Ovary (tissue), 9 donors: ENCODE results near the gene BLOC1S3. TPM values are rescaled to one million over a fixed set of nuclear protein-coding genes. Genes with fewer than 3 reads are reported as not detected.

Experiments used
- DNase-seq, 5 donors: peaks; one replicate each; pipeline ENCODE4 v3.0.0-alpha.2; 2019 to 2020
- H3K27ac ChIP-seq, 2 donors: fragments of 200-600 bp; one replicate each; pipeline versions ENCODE4 v1.5.1 to v1.8.0; 2019 to 2022
- H3K27me3 ChIP-seq: fragments of 200-600 bp; one replicate; pipeline ENCODE4 v1.8.0; 2022
- H3K36me3 ChIP-seq: fragments of 200-600 bp; sonication (generic); one replicate; pipeline ENCODE4 v1.5.1; 2019
- H3K4me1 ChIP-seq: one replicate; pipeline ENCODE4 v1.8.1; 2013; ENCODE audit warnings: mild to moderate bottlenecking, moderate library complexity; ENCODE audit not compliant: insufficient read depth
- H3K4me3 ChIP-seq: fragments of 200-600 bp; sonication (generic); one replicate; pipeline ENCODE4 v1.5.1; 2017
- H3K9me3 ChIP-seq, 2 donors: fragments of 200-600 bp in 1 of 2; sonication (generic) in 1 of 2; one replicate each; pipeline versions ENCODE4 v1.5.1 to v1.8.1; 2013 to 2019; ENCODE audit warnings: mild to moderate bottlenecking in 1 of 2, moderate library complexity in 1 of 2
- EP300 ChIP-seq: sonication (generic); formaldehyde crosslinking; IDR thresholded peaks from one replicate; pipeline ENCODE4 v1.6.1; 2017; ENCODE audit warnings: antibody characterized with exemption
- POLR2A ChIP-seq: fragments of 450-650 bp; IDR thresholded peaks from one replicate; pipeline ENCODE4 v1.6.1; 2017; ENCODE audit warnings: antibody characterized with exemption, mild to moderate bottlenecking, moderate library complexity
- WGBS, 3 donors: extraction: QIAGEN DNeasy Blood & Tissue Kit in 1 of 3; methylation state at CpG; one replicate each; pipeline versions ENCODE4 v1.1.5 to v1.1.7; 2013 to 2017; 5-methylcytosine and 5-hydroxymethylcytosine counted together
- intact Hi-C, 4 donors: fragments of 100-400 bp; cut with DNase I; formaldehyde crosslinking; loops; one replicate each; pipeline versions ENCODE4 v1.11.0 to v1.15.1; 2022 to 2023
- polyA plus RNA-seq, 2 donors: library from polyadenylated mRNA; stranded (reverse); fragments of 200-250 nt in 1 of 2; fragments of 350-450 nt in 1 of 2; fragmentation: Illumina TruSeq in 1 of 2; extraction: RNeasy Lipid Tissue Mini Kit (QIAGEN cat#74804) in 1 of 2; gene quantifications; one replicate each; pipeline ENCODE4 v1.2.3, GENCODE V29; 2013 to 2014
- total RNA-seq, 7 donors: library from RNA; depleted of rRNA in 2 of 7; stranded (reverse); fragments of >200 nt in 2 of 7; fragmentation: NEBNext Ultra II Directional in 3 of 7; extraction: Animal tissue kit (Norgen Biotek cat#: 25700) in 3 of 7; gene quantifications; one replicate each; pipeline versions ENCODE4 v1.1.0 to v1.2.4, GENCODE V29; 2016 to 2023
- TF ChIP-seq, protein P1 (sequence below), 3 donors: fragments of 450-650 bp in 2 of 3; fragments of 200-600 bp in 1 of 3; IDR thresholded peaks; one replicate each; pipeline versions ENCODE4 v1.5.1 to v1.8.0; 2016 to 2022; ENCODE audit warnings: antibody characterized with exemption in 3 of 3, mild to moderate bottlenecking in 1 of 3
- donor health status: DM: no; HTN: no; CAD: no; lungs with moderate emphysema.
- donor health status: DM: no; HTN: no; CAD: no.
- donor health status: Bipolar disorder and iron deficiency.
- donor health status: DM: yes; HTN: yes; CAD: no.
- donor health status: DM: no; HTN: no; CAD: no.
- donor health status: DM: yes; HTN: yes; CAD: no.

The BLOC1S3 gene
- total and polyA plus RNA-seq, 9 donors: 4.1 to 12.6 (median 11.3) TPM

DNA sequence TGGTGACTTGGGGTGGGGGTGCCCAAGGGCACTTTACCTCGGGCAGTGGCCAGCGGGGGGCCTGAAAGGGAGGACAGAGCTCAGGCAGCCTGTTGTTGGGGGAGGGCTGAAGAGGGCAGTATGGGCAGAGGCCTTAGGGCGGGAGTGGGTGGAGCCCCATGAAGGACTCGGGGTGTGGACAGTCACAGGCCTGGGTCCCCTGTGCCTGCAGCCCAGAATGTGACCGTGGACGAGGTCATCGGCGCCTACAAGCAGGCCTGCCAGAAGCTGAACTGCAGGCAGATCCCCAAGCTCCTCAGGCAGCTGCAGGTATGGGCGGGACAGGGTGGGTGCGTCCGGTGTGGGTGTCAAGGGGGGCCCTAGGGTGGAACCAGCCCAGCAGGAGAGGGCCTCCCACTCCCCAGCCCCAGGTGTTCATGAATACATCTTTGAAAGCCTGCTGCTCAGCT is 40.3 kb upstream of the BLOC1S3 start:
- TF ChIP-seq, protein P1, sequence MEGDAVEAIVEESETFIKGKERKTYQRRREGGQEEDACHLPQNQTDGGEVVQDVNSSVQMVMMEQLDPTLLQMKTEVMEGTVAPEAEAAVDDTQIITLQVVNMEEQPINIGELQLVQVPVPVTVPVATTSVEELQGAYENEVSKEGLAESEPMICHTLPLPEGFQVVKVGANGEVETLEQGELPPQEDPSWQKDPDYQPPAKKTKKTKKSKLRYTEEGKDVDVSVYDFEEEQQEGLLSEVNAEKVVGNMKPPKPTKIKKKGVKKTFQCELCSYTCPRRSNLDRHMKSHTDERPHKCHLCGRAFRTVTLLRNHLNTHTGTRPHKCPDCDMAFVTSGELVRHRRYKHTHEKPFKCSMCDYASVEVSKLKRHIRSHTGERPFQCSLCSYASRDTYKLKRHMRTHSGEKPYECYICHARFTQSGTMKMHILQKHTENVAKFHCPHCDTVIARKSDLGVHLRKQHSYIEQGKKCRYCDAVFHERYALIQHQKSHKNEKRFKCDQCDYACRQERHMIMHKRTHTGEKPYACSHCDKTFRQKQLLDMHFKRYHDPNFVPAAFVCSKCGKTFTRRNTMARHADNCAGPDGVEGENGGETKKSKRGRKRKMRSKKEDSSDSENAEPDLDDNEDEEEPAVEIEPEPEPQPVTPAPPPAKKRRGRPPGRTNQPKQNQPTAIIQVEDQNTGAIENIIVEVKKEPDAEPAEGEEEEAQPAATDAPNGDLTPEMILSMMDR (IDR thresholded peaks at IDR 0.05): no peak
- TF ChIP-seq POLR2A (no peak), EP300 (no peak)
- H3K27ac ChIP-seq: no peak overlapping the region
- WGBS, 3 donors: 84 to 86% (median 84%) methylated on average over 11 of the region's 11 CpGs

DNA sequence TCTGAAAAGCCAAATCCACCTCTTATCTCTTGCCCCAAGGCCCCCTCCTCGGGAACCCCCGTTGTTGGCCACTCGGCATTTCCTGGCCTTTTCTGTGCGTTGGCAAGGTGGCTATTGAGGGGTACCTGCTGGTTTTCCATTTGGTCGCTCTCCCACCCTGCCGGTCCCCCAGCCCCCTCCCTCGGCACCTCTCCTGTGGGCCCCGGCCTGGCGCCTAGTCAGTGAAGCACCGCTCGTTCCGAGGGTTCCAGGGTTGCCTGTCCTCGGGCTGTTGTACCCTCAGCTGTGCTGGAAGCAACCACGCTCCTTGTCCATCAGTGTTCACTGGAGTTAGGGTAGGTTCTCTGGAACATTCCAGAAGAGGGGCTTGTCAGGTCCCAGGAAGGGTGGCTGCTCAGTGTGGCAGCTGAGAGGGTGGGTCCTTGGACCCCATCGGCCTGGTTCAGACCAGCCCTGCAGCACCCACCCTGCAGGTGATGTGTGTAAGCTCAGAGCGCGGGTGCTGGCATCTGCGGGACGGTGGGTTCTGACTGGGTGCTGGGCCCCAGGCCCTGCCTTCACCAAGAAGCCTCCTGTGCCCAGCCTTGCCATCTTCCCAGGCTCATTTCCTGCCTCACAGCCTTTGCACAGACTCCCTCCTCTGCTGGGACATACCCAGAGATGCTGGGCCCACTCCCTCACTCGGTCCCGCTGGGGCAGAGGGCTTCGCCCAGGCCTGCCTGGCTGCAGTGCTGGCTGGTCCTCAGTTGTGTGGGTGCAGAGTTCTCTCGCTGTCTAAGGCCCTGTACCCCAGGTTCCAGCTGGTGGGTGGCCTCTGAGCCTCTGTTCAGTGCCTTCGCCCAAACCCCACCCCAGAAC is 39.1 kb upstream of the BLOC1S3 start:
- TF ChIP-seq POLR2A (no peak), EP300 (no peak)
- TF ChIP-seq, protein P1 (IDR thresholded peaks at IDR 0.05): no peak
- Histone ChIP-seq H3K4me3 (no peak overlapping the region), H3K36me3 (no peaks in the 10 kb centered on the region), H3K27ac (no peak overlapping the region), H3K9me3 (no peaks in the 10 kb centered on the region), H3K27me3 (no peaks in the 10 kb centered on the region), H3K4me1 (no peaks in the 10 kb centered on the region)
- DNase-seq: no peak
- WGBS, 3 donors: 90 to 92% (median 92%) methylated on average over 23 to 24 of the region's 24 CpGs
- intact Hi-C loops: no loop called here

More for the DNA sequence above, 40.3 kb upstream of the BLOC1S3 start:
- intact Hi-C loops: no loop called here
- no peak for DNase-seq
- H3K4me1 ChIP-seq: no peaks in the 10 kb centered on the region
- H3K27me3 ChIP-seq: no peaks in the 10 kb centered on the region
- no peak overlapping the region for H3K4me3 ChIP-seq
- no peaks in the 10 kb centered on the region for H3K36me3 ChIP-seq
- no peaks in the 10 kb centered on the region for H3K9me3 ChIP-seq

- H3K27ac ChIP-seq: no peak overlapping the region
Observed at GRCh38 chr19:45140144-45140503, 38.5 kb upstream of the BLOC1S3 start.

DNA sequence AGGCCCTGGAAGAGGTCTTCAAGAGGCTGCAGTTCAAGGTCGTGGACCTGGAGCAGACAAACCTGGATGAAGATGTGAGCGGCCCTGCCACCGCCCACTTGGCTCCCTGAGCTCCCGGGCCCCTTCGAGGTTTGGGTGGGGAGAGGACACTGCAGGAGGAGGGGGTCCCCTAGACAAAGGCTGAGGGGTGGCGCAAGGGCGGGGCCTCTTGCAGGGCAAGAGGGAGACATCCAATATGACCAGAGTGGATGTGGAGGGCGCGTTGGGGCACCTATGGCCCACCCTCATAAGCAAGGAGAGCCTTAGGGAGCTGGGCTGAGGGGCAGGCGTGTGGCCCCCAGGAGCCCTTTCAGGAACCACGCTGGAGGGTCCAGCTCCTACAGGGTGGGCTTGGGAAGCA is 38.1 kb upstream of the BLOC1S3 start:
- TF ChIP-seq, protein P1 (IDR thresholded peaks at IDR 0.05): no peak
- TF ChIP-seq EP300: no peak
- no peak for TF ChIP-seq POLR2A
- 87 to 91% (median 90%) methylated on average over 11 of the region's 11 CpGs for WGBS, 3 donors
- no peaks in the 10 kb centered on the region for H3K9me3 ChIP-seq
- H3K27me3 ChIP-seq: no peaks in the 10 kb centered on the region
- H3K27ac ChIP-seq: no peak overlapping the region
- no peak for DNase-seq
- H3K4me3 ChIP-seq: no peak overlapping the region
- intact Hi-C loops: no loop called here
- no peaks in the 10 kb centered on the region for H3K4me1 ChIP-seq
- H3K36me3 ChIP-seq: no peaks in the 10 kb centered on the region

More at GRCh38 chr19:45140144-45140503, 38.5 kb upstream of the BLOC1S3 start:
- Histone ChIP-seq H3K4me3 (no peak overlapping the region), H3K4me1 (no peaks in the 10 kb centered on the region), H3K27me3 (no peaks in the 10 kb centered on the region), H3K9me3 (no peaks in the 10 kb centered on the region), H3K36me3 (no peaks in the 10 kb centered on the region)
- DNase-seq: no peak
- no peak for TF ChIP-seq POLR2A
- no peak for TF ChIP-seq EP300
- TF ChIP-seq, protein P1 (IDR thresholded peaks at IDR 0.05): no peak
- intact Hi-C loops: no loop called here
- WGBS, 3 donors: 81 to 89% (median 83%) methylated on average over 8 of the region's 8 CpGs
